ENCODE measurements around the gene NFKB2.

NFKB2 gene

DNA sequence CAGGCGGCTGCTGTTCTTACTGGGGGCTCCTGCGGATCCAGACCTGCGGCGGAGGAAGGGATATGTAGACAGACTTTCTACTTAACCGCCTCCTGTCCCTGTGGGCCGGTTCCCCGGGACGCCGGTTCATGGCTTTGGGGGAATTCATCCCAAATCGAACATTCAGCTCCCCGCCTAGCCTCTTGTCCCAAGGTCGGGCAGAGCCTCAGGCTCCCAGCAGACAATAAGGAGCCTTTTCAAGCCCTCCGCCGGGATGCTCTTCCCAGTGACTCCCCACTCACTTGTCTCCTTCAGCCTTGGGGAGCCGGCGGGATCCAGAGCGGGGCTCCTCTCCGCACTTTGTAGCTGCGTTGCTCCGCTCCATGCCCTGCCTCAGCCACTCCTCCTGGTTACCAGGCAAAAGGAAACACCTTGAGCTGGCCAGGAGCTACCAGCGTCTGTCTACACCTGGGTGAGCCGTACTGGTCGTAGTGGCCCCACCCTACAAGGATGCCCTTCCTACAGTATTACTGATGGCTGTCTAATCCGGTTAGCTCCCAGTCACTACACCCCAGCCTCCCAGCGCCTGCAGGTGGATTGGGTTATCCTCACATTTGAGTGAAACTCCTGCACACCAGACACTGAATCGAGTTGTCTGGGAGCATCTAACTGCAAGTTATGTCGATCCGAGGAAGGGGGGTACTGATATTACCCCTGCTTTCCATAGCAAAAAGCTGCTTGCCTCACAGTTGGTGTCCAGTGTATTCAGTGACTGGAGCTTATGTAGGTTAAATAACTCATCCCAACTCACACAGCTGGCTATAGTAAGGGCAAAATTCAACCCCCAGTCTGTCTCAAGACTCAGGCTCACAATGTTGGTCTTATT is 55.8 kb downstream of the NFKB2 start, which contains the start of gene C10orf95:
Gene C10orf95 (minus strand): TSS at position 439 of the 865 bp plus-strand sequence. CDS start 450 bp downstream, outside the sequence.
- TF ChIP-seq, protein P1, sequence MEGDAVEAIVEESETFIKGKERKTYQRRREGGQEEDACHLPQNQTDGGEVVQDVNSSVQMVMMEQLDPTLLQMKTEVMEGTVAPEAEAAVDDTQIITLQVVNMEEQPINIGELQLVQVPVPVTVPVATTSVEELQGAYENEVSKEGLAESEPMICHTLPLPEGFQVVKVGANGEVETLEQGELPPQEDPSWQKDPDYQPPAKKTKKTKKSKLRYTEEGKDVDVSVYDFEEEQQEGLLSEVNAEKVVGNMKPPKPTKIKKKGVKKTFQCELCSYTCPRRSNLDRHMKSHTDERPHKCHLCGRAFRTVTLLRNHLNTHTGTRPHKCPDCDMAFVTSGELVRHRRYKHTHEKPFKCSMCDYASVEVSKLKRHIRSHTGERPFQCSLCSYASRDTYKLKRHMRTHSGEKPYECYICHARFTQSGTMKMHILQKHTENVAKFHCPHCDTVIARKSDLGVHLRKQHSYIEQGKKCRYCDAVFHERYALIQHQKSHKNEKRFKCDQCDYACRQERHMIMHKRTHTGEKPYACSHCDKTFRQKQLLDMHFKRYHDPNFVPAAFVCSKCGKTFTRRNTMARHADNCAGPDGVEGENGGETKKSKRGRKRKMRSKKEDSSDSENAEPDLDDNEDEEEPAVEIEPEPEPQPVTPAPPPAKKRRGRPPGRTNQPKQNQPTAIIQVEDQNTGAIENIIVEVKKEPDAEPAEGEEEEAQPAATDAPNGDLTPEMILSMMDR (IDR thresholded peaks at IDR 0.05; ENCODE audit: borderline replicate concordance, insufficient read depth, low read depth, low read length): no peak
- peak within 1 kb of the TSS; percentile 77 for H3K4me3 ChIP-seq (ENCODE audit: low read depth, low read length)
